ENCODE results near the gene ANKRD23.
"Not testable (repeated sequence)": the region's sequence is repeated elsewhere in the genome, so short reads cannot be mapped to it uniquely, and the experiment has no call there.

ANKRD23 gene

DNA sequence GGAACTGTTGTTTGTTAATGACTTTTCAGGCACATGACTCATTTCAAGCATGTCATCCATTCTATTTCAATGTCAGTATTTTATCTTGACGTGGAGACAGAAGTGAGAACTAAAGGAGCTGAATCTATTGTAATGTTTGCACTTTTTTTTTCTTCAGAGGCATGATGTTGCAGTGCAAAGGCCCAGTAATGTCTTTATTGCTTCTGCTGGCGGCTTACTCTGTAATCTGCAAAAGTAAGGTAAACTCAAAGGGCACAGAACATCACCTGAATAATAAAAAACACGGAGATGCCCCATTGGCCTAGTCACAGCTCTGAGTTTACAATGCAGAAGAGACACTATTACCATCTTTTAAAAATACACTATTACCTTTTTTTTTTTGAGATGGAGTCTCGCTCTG lies 30.2 kb downstream of the ANKRD23 start:
- DNase-seq, result no peak

DNA sequence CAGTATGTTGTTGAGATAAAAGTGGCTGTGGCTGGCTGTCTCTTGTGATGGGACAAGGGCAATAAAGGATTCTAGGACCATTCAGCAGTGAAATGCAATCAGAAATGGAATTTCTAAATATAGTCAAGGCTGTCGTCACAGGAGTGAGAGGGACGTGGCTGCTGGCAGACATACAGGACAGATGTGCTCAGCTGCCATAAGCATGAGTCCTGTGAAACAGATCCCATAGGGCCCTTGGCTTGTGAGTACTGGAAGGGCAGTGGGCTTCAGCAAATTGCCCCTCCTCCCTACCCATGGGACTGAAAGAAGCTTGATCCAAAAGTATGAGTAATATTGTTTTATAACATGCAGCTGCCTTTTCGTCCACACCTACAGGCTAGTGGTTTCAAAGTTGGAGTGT lies 31.9 kb downstream of the ANKRD23 start:
- DNase-seq, result no peak

DNA sequence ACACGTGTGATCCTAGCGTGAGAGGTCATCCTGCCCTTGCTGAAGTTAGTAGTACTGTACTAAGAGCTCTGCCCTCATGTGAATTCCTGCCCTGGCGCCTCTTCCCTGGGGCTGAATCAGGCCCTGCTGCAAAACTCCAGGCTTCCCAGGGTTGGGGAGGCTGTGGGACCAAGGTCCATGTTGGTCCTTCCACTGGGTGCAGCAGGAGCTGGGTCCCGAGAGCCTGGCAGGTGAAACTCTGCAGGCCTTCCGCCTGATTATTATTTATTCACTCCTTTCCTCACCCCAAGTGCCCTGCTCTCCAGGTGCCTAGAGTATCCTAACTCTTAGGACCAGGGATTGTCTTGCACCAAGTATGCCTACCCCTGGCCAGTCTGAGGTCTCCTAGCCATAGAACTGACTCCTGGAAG lies 33.0 kb downstream of the ANKRD23 start:
- no peak for DNase-seq

DNA sequence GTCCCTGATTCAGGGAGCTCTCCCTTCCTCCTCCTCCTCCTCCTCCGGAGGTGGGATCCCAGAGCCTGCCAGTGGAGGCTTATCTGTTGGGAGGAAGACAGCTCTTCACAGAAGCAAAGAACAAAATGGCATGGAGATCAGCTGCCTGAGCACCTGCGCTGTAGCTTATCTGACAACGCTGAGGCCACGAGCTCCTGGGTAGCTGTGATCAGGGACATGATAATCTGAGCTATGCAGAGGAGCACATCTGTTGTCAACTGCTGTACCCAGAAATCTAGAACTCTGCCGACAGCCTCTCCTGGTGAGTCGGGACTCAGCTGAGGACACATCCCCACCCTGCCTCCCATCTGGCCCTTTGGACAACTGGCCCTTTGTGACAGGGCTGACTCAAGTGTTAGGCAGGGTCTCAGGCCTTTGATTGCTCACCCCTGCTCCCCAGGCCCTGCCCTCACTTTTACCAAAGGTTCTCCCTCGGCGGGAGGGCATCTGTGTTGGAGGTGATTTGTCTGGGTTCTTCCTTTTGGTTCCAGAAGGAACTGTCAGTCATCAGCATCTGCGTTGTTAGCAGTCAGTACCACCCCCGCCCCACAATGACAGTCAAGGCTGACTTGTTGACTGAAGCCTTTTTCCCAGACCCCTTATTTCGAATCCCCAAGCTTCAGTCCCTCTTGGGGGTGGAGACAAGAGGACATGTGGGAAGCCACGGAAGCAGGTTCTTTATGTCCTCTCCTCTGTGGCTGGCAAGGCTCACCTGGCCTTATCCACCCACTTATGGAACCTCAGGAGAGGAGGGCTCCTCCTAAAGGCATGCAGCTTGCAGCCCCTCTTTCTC lies 33.7 kb downstream of the ANKRD23 start:
- no peak for DNase-seq

DNA sequence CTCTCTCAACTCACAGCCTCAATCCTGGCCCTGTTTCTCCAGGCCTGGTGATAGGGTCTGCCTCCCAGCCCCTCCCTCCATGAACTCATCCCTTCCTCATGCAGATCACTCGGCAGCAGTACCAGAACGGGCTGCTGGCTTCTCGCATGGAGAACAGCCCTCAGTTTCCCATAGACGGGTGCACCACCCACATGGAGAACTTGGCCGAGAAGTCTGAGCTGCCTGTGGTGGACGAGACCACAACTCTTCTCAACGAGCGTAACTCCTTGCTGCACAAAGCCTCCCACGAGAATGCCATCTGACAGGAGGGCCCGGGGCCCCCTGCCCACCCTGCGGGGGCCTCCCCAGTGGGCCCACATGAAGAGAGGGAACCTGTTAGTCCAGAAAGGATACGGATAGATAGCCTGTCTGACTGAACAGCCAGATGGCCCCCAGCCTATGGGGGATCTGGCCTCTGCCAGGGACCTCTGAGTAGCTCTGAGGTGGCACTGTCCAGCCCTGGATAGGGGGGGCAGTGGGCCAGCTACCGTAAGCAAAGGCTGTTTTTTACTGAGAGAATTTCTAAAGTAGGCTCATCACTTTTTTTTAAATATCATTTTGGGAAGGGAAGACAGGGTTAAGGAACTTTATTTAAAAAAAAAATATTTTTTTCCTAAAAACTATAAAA lies 34.5 kb downstream of the ANKRD23 start:
- DNase-seq, result no peak

DNA sequence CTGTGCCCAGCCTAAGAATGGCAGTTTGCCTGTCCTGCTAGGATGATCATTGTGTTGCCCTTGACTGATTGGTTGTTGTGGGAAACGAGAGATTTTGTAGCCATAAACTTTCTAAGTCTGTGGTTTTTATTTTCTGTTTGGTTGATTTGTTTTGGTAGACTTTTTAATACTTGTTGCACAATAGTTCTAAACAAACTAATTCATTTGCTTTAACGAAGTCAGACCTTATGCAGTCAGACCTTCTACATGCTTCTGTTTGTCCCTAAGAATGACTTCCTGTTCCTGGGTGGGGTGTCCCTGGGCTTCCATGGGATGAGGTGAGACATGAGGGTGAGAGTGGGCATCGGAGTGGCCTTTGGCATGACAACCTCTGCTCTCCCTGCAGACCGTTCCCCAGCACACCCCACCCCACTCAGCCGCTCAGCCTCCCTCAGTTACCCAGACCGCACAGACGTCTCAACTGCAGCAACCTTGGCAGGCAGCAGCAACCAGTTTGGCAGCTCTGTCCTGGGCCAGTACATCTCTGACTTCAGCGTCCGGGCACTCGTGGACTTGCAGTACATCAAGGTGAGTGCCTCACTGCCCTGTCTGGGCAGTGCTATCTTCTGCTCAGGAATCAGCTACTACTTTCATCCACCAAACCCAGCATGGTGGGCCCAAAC lies 35.5 kb downstream of the ANKRD23 start:
- no peak for DNase-seq

DNA sequence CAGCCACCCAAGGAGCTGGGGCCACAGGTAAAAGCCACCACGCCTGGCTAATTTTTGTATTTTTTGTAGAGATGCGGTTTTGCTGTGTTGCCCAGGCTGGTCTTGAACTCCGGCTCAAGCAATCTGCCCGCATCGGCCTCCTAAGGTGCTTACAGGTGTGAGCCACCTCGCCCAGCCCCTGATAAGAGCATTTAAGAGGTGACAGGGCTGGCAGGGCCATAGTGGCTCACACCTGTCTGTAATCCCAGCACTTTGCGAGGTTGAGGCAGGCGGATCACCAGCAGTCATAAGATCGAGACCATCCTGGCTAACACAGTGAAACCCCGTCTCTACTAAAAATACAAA lies 36.7 kb downstream of the ANKRD23 start:
- DNase-seq, result no peak

DNA sequence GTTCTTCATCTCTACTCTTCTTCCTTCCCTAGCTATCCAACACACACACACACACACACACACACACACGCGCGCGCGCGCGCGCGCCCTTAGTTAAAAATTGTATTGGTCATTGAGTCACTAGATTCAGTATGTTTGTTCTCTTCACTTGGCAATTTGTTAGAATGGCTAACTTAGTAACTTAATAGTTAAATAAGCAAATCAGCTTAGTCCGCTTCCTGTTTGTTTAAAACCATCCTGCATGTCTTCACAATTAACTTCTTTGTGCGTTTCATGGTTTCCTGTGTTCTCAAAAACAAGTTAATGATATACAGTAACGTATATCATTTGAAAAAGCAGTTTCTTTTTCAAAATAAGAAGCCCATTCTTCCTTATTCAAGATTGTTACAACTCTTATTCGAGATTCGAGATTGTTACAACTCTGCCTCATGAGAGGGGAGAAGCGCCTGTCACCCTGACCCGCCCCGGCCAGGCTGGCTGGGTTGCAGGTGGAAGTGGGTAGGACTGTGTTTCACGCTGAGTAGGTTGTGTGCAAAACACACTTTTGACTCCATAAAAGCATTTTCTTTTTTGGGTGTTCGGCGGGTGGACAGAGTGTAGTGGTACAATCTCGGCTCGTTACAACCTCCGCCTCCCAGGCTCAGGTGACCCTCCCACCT lies 37.2 kb downstream of the ANKRD23 start:
- DNase-seq, result no peak

DNA sequence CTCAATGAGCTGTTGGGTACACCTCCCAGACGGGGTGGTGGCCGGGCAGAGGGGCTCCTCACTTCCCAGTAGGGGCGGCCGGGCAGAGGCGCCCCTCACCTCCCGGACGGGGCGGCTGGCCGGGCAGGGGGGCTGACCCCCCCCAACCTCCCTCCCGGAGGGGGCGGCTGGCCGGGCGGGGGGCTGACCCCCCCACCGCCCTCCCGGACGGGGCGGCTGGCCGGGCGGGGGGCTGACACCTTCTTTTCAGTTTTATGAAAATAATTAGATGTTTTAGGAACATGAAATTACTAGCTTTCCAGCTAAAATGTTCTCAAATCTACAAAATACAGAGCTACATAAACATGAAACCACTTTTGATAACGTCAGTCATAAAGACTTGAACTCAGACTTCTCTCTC lies 37.9 kb downstream of the ANKRD23 start:
- DNase-seq, result not testable (repeated sequence)

DNA sequence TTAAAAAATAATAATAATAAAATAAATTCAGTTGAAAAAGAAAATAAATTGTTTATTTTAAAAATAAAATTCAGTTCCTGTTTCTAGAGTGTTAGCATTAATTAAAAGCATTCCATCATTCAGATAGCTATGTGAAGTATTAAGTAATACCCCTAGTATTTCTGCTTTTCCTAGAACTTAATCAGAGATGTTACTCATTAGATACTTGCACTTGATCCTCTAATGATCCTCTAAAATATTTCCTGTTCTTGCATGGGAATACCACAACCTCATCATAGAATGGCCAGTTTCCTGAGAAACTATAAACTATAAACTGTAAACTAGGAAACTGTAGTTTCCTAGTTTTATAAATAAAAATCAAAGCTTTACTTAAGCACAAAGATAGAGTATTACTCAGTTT lies 38.8 kb downstream of the ANKRD23 start:
- DNase-seq, result no peak

DNA sequence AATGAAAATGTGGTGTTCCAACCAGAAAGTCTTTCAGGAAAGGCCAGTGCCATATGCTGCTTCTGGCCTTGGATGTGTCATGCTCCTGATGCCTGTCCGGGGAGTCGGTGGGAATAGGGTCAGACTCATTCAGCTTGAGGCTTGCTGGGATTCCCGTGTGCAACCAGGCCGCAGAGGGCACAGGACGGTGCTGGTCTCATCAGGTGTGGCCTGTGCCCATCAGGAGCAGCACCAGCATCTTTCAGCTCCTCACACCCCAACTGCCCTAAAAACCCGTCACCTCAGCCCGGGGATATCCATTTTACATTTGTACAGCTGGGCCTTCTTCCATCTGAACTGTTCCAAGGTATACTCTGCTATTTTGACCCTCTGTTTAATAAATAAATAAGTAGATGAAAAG lies 41.1 kb downstream of the ANKRD23 start:
- no peak for DNase-seq

DNA sequence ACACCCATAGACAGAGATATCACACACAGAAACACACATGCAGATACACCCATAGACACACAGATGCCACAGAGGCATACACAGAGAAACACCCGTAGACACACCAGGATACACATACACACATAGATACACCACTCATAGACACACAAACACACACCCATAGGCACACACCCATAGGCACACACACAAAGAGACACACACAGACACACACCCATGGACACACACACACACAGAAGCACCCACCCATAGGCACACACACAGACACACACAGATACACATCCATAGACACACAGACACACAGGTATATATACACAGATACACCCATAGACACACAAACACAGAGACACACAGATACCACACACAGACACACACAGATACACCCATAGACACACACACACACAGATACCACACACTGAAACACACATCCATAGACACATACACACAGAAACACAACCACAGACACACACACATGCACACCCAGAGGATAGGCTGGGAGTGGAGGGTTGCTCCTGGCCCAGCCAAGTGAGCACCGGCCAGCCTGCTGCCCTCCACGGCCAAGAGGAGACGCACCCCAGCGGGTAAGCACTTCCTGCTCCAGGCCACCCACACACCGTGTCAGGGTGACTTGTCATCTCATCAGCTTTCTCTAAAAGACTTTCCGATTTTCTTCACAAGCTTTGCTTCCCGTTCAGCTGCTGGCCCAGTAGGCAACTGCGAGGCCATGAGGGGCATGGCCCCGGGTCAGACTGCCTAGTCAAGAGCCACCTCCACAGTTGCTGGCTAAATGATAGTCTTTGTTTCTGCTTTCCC lies 41.8 kb downstream of the ANKRD23 start:
- no peak for DNase-seq

DNA sequence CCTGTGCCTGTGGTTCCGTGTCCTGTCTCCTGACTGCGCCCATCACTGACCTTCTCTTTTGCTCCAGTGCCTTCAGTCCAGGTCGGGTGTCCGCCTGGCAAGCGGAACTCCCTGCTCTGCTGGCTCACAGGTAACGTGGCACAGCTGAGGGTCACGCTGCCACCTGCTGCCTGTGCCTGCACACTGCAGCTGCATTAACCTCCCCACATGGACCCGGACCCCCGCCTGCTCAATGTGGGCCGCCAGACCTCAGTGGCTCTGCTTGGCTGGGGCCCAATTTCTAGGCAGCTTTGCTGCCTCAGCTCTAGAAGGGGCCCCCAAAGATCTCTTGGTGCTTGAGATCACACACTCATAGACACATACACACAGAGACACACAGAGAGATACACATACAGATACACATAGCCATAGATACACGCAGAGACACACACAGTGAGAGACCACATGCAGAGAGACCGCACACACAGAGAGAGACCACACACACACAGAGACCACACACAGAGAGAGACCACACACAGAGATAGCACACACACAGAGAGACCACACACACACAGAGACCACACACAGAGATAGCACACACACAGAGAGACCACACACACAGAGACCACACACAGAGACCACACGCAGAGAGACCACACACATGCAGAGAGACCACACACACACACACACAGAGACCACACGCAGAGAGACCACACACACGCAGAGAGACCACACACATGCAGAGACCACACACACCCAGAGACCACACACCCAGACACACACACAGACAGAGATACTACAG lies 42.6 kb downstream of the ANKRD23 start:
- peak; percentile 58 for DNase-seq

DNA sequence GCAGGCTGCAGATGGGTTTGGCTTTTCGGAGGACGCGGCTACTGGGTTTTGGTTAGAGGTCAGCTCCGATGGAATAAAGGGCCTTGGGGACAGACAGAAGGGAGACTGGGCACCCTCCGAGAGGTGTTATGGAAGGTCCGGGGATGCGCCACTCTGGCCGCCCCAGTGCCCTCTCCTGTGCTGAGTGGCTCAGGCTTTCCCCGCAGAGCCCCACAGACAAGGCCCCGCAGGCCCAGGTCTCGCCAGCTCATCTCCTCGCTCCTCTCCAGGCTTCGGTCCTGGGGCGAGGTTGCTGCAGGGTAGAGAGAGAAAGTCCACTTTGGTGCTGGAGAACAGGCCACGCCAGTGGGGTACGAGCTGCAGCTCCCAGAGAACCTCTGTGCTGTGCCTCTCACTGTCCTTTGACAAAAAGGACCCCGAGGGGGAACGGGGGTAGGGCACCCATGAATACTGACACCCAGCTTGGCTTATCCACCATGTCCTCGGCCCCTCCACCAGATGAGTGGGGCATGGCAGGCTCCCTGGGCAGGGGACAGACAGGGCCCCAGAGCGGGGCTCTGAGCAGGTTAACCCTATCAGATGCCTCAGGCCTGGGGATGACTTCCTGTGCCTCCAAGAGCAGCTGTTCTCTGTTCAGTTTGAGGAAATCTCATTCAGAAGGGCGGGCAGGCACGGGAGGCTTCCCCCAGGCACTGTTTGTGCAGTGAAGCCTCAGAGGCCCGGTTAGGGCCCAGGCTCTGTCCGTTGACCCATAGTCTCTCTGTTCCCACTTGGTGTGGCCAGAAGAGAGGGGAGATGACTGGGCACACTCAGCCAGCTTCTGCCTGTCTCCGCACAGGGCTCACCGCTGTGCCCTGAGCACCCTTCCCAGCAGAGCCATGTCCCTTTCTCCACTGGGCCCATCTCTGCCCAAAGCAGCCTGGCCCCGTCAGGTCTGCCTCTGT lies 43.5 kb downstream of the ANKRD23 start:
- DNase-seq, result no peak

DNA sequence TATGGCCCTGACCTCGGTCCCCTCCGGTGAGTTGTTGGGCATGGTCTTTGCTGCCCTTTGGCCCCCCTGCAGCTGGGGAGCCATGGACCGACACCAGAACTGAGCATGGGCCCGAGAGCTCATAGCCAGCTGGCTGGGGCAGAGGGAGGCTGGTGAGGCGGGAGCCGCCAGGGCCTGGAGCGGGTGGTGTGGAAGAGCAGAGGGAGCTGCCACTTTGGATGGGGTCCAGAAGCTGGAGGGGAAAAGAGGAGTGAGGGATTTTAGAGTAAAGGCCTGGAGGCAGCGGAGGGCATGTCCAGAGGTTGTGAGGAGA lies 44.2 kb downstream of the ANKRD23 start:
- no peak for DNase-seq

DNA sequence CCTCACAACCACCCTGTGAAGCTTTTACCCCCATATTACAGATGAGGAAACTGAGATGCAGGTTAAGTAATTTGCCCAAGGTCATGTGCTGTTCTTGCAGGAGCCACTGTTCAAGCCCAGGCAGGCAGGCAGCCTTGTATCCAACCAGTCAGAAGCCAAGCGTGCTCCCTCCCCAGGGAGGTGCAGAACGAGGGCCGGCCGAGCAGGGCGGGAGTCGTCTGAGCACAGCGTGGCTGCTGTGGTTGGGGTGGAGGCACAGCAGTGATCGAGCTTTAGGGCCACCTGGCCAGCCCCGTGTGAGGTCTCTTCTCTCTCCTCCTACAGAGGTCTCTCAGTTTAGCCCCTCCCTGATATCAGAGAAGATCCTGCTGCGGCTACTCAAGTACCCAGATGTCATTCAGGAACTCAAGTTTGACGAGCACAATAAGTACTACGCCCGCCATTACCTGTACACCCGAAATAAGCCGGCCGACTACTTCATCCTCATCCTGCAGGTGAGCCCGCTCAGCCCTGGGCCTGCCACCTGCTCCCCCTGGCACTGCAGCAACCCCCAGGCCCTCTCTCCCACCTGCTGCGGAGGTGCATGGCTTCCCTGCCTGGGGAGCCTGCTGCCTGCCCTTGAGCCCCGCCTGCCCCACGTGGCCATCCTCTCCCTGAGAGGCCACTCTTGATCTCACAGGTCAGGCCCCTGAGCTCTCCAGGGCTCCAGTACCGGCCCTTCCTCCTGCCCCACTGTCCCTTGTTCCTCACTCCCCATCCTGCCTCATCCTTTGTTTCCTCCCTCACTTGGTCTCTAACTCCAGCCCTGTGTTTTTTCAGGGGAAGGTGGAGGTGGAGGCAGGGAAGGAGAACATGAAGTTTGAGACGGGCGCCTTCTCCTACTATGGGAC lies 44.8 kb downstream of the ANKRD23 start:
- DNase-seq, result no peak

DNA sequence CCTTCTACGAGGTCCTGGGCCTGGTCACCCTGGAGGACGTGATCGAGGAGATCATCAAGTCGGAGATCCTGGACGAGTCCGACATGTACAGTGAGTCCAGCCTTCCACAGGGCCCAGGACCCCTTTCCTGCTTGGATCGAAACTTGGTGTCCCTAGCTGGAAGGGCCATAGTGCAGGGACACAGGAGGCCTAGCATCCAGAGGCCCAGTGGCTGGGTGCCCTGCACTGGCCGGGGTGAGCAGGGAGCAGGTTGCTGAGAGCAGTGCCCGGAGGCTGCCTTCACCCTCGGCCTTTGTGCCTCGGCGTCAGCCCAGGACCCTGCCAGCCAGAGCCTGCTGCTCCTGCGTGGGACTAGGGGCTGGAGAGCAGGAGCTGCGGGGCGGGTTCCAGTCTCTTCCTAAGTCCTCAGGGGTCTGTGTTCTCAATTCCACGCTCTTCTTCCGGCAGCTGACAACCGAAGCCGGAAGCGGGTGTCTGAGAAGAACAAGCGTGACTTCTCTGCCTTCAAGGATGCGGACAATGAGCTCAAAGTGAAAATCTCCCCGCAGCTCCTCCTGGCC lies 46.7 kb downstream of the ANKRD23 start:
- no peak for DNase-seq

DNA sequence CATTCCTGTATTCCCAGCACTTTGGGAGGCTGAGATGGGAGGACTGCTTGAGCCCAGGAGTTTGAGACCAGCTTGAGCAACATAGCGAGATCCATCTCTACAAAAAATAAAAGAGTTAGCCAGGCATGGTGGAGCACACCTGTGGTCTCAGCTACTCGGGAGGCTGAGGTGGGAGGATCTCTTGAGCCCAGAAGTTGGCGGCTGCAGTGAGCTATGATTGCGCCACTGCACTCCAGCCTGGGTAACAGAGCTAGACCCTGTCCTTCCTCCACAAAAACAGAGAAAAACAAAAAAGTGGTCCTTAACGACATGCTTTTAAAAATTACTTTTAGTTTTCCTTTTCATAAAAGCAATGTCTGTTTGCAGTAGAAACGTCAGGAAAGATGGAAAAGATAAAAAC lies 47.3 kb downstream of the ANKRD23 start:
- not testable (repeated sequence) for DNase-seq

DNA sequence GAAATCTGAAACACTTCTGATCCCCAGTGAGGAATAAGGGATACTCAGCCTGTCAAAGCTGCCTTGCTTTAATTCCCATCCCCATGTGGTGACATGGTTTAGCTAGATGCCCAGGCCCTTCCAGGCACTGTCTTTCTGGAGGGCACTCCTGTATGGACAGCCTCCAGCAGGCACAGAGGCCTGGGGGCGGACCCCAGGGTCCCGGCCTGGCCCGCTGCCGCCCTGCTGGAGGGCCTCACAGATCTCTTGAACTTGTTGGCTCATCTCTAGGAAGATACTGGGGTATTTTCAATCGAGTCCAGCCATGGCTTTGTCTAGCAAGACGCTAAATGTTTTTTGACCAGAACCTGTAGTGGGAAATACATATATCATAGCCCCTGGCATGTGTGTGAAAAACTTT lies 48.7 kb downstream of the ANKRD23 start:
- no peak for DNase-seq

Data from RPMI8226 (cell line).